ENCODE data around the gene RAB3GAP2. TPM values are rescaled to one million over a fixed set of nuclear protein-coding genes. Genes with fewer than 3 reads are reported as not detected.
A peak's percentile ranks its signal among the peaks of the same experiment; 100 is the strongest.
"Not testable (repeated sequence)": the region's sequence is repeated elsewhere in the genome, so short reads cannot be mapped to it uniquely, and the experiment has no call there.

The RAB3GAP2 gene
- total RNA-seq, 1 experiment from 2014 or later = 19.9 TPM

- not testable (repeated sequence) for DNase-seq (ENCODE audit: low read depth)
Observed at GRCh38 chr1:220236278-220236677, 36.0 kb downstream of the RAB3GAP2 start.

DNA sequence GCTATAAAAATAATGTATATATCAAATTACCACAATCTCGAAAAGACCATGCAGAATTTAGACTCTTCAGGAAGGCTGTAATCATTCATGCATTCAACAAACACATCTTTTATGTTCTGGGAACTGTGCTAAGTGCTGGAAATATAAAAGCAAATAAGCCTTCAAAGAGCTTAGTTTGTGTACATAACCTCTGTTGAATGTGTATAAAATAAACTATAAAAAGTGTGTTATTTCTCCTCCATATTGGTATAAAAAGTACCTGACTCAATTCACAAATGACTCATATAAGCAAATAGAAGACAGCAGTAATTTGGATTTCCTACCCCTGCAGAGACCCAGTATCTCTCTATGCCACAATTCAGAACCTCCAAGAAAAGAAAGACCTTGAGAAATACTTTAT, 36.8 kb downstream of the RAB3GAP2 start:
- DNase-seq (ENCODE audit: low read depth) = peak; percentile 17

DNA sequence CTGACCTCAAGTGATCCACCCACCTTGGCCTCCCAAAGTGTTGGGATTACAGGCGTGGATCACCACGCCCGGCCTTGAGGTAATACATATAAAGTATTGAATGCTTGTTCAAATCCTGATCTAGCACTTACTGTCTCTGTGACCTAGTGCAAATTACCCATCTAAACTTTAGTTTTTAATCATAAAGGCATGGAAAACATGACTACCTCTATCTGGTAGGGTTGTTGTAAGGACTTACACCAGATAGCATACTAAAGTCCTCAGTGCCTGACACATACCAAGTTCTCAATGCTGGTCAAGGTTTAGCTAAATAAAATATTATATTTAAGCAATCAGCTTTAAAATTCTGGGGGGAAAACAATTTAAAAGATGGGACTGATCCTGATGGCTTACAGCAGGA, 38.3 kb downstream of the RAB3GAP2 start:
- DNase-seq (ENCODE audit: low read depth) = no peak

DNA sequence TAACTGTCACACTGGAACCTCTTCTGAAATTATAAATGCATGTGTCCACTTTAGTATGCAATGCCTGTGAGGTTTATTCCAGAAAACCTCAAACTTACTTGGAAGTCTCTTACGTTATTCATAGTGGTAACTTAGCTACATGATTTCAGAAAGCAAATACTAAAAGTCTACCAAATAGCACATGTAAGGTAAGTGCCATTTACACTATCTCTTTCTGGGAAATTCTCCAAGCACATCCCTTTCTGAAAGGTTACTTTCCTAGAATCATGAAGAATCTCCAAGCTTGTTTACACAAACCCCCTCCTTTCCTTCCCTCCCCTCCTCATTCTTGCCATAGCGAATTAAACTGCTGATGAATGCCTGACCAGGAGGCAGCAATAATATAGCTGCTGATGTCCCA, 42.5 kb downstream of the RAB3GAP2 start:
- no peak for DNase-seq (ENCODE audit: low read depth)

DNA sequence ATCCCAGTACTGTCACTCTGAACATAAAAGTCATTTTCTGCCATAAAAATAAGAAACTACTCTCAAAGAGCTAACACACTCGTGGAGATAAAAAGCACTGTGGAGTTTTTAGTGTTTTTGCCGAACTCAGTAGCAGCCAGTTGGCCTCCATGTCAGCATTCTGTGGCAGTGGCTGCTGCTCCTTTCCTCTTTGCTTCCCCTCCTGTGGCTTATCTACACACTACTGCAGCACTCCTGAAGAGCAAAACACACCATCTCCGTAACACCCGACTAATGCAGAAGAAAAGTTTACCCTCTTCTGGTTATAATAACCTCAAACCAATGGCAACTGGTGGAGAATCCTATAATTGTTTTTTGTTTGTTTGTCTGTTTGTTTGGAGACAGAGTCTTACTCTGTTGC, 44.9 kb downstream of the RAB3GAP2 start:
- no peak for DNase-seq (ENCODE audit: low read depth)

GRCh38 chr1:220226752-220227151, 45.5 kb downstream of the RAB3GAP2 start:
- DNase-seq (ENCODE audit: low read depth) = no peak

DNA sequence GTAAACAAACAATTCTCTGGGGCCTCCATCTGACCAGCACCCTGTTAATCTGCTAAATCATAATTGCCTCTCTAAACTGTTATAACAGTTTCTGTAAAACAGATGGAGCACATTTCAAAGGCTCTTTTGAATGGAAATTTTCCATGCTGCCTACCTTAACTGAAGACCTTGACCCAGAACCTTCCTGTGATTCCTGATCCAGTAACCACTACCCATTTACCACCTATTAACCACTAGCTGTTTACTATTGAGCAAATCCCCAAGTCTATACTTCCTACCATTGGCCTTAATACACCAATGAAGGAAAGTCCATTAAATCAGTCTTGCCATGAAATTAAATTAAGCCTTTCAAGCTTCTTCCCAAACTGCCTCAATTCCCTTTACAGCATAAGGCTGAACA, 46.3 kb downstream of the RAB3GAP2 start:
- DNase-seq (ENCODE audit: low read depth) = no peak

DNA sequence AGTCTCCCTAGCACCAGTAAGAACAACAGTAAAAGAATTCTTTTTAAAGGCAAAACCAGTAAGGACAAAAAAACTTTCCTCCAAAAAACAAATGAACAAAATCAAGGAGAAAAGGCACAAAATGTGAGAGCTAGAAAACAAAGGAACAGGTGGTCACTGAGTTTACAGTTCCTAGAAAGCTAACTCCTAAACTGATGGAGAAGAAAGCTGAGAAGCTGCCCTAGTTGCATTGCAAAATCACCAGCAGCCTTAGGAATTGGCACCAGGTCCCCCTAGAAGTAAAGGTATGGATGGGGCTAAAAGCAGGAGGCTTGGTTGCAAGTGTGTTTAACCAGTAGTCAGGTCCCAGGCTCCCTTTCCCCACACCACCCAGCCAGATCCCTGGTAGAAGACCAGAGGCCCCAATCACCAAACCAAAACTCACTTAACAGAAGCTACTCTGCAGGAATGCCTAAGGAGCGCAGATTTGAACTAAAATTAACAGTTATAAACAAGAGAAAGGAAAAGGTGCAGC, 47.6 kb downstream of the RAB3GAP2 start:
- DNase-seq (ENCODE audit: low read depth) = no peak

GRCh38 chr1:220224033-220224432, 48.2 kb downstream of the RAB3GAP2 start:
- no peak for DNase-seq (ENCODE audit: low read depth)

- no peak for DNase-seq (ENCODE audit: low read depth)
Observed at GRCh38 chr1:220222939-220223338, 49.3 kb downstream of the RAB3GAP2 start.

DNA sequence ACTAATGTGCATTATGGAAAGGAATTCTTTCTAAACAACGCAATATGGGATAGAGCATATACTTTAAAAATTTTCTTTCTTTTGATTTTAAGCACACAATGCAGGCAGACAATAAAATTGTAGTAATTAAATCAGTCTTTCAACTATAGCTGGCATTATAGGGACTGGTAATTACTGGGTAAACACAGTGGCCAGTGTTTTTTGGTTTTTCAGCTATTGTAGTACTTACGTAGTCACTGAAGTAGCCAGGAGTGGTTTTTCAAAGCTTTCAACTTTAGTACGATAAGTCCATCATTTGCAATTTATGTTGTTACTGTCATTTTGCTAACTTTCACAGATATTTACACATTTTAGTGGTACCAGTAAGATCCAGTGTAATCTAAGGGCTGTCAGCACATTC, 50.6 kb downstream of the RAB3GAP2 start:
- no peak for DNase-seq (ENCODE audit: low read depth)

- DNase-seq (ENCODE audit: low read depth) = no peak
Observed at GRCh38 chr1:220221269-220221668, 51.0 kb downstream of the RAB3GAP2 start.

- DNase-seq (ENCODE audit: low read depth) = not testable (repeated sequence)
Observed at GRCh38 chr1:220220699-220221040, 51.6 kb downstream of the RAB3GAP2 start.

DNA sequence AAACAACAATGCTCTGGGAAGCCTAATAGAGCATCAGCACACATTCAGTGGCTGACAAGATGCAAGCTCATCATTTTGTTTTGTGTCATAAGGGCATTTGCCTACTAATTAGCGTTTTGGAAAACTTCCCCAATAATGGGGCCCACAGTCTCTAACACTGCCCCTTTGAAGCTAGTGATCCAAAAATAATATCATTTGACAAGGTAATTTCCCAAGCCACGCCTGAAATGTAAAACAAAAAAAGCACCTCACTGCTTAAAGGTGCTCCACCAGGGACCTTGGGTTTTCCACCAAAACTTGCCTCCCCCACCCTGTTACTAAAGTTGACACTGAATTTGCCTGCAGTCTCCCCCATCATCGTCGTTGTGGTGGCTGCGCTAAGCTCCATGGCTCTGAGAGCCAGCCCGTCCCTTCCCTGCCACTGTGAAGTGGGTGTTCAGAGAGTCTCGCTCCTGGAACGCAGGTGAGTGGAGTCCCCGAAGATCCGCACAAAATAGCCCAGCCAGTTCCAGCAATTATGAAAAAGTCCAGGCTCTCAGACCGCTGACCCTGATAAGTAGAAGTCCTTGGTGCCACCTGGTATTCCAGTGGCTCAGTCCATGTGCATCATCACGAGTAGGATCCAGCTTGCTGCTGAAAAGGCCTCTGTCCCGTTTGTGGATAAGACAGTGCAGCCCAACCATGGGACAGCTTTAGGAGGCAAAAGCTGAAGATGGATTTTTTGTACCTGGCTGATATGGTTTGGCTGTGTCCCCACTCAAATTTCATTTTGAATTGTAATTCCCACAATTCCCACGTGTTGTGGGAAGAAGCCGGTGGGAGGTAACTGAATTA, 52.2 kb downstream of the RAB3GAP2 start:
- DNase-seq (ENCODE audit: low read depth) = no peak

DNA sequence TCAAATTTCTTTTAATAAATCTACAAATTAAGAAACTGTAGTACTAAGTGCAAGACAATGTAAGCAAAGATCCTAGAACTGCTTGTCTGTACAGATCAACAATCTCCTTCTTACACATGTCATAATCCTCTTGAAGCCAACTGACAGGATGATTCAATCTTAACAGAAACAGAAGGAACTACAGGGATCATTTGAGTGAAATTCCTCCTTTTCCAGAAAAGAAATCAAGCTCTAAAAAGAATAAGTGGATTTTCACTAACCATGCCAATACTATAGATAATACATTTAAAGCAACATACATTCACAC, 53.2 kb downstream of the RAB3GAP2 start:
- no peak for DNase-seq (ENCODE audit: low read depth)

DNA sequence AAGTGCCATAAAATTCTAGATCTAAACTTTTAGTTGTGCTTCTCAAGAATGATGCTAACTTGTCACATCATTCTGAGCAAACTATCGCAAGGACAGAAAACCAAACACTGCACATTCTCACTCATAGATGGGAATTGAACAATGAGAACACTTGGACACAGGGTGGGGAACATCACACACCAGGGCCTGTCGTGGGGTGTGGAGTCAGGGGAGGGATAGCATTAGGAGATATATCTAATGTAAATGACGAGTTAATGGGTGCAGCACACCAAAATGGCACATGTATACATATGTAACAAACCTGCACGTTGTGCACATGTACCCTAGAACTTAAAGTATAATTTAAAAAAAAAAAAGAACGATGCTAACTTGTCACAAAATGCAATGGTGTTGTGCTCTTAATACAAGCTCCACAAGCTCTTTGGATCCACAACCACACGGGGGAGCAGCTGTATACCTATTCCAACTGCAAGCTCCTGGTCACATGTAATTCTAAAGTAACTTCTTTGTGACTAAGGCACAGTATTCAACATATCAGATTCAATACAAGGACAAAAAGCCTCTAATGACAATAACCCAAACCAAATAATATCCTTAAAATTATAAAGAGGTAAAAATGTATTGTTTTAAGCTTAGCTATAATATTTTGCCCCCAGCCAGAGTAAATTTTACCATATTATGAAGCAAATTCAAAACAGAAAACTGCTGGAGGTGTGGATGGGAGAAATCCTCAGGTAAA, 53.7 kb downstream of the RAB3GAP2 start:
- peak; percentile 54 for DNase-seq (ENCODE audit: low read depth)

- DNase-seq (ENCODE audit: low read depth) = peak; percentile 2
Observed at GRCh38 chr1:220217383-220217988, 54.8 kb downstream of the RAB3GAP2 start.

DNA sequence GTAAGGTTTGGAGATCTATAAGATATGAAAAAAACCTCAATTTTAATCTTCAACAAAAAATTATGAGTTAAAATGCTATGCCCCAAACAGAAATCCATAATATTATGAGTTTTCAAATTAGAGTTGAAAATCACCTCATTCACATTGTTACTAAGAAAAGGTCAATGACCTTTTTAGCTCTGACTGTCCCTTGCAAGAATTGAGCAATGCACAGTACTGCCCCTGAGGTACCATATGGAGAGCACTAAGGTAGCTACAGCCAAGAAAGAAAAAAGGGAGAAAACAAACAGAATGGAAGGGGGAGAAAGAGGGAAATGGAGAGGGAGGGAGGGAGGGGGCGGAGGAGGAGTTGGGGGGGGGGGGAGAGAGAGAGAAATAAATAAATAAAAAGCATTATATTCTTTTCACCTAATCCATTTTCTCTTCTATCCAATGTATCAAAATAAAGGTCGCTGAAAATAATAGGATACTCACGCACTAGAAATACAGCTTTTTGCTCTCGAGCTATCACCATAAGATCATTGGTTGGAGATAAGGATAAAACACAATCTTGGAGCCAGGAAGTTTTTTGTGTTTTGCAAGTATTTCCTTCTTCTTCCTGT, 58.8 kb downstream of the RAB3GAP2 start:
- peak; percentile 3 for DNase-seq (ENCODE audit: low read depth)

GRCh38 chr1:220207411-220207810, 64.8 kb downstream of the RAB3GAP2 start:
- no peak for DNase-seq (ENCODE audit: low read depth)

DNA sequence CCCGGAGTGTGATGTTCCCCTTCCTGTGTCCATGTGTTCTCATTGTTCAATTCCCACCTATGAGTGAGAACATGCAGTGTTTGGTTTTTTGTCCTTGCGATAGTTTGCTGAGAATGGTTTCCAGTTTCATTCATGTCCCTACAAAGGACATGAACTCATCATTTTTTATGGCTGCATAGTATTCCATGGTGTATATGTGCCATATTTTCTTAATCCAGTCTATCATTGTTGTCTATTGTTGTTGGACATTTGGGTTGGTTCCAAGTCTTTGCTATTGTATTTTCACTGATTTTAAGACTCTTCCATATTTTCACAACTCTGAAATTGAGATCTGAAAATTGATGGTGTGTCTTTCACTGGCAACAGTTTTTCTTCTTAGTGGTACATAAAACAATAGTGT, 67.5 kb downstream of the RAB3GAP2 start:
- DNase-seq (ENCODE audit: low read depth) = not testable (repeated sequence)

DNA sequence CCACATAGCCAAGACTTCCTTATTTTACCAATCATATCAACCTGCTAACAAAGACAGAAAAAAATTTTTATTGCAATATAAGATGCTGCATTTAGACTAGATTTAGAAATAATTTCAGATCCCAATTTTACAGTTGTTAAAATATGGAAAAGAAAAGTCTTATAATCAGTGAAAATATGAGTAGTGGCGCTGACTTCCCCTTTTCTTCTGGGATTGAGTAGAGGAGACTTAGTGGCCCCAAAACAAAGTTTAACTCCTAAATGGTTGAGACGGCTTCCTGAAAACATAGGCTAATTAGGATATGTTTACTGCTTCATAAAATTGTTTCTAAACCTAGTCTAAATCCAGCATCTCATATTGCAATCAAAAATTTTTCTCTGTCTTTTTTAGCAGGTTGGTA, 68.4 kb downstream of the RAB3GAP2 start:
- no peak for DNase-seq (ENCODE audit: low read depth)

Measured in M059J (cell line).